ENCODE measurements around the gene NUDT9. TPM values are rescaled to one million over a fixed set of nuclear protein-coding genes. Genes with fewer than 3 reads are reported as not detected.
"Not testable (repeated sequence)": the region's sequence is repeated elsewhere in the genome, so short reads cannot be mapped to it uniquely, and the experiment has no call there.

NUDT9 gene
- total RNA-seq, 1 experiment from 2014 or later: 16.8 TPM

DNA sequence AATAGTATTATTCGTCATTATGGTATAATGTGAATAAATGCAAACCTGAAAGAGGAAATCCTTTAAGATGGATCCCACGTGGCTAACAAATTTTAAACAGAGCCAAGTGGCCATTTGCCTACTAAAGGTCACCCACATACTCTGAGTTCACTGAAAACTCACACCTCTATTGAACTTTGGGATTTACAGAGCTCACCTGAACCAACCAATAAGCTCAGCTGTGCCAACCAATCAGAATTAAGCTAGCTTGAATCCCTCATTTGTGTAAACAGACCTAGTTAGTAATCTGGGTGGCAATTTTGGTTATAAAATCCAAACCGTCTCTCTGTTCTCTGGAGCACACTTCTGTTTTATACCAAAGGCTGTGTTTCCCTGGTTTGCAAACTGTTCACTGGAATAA, 5.4 kb upstream of the NUDT9 start:
- H3K36me3 Mint-ChIP-seq (ENCODE audit: insufficient read depth, unreplicated experiment): peaks cover under 1% of the 10 kb centered on the region
- no peak for DNase-seq
- intact Hi-C loops (cut with micrococcal nuclease; ENCODE audit: unreplicated experiment): no loop called here
- CTCF ChIA-PET: interaction anchor here (0.8 kb wide), 1 partner anchor 267 kb away, joined by 7 read pairs; no protein-coding TSS in a partner anchor
- TF ChIP-seq, protein P1, sequence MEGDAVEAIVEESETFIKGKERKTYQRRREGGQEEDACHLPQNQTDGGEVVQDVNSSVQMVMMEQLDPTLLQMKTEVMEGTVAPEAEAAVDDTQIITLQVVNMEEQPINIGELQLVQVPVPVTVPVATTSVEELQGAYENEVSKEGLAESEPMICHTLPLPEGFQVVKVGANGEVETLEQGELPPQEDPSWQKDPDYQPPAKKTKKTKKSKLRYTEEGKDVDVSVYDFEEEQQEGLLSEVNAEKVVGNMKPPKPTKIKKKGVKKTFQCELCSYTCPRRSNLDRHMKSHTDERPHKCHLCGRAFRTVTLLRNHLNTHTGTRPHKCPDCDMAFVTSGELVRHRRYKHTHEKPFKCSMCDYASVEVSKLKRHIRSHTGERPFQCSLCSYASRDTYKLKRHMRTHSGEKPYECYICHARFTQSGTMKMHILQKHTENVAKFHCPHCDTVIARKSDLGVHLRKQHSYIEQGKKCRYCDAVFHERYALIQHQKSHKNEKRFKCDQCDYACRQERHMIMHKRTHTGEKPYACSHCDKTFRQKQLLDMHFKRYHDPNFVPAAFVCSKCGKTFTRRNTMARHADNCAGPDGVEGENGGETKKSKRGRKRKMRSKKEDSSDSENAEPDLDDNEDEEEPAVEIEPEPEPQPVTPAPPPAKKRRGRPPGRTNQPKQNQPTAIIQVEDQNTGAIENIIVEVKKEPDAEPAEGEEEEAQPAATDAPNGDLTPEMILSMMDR (IDR thresholded peaks at IDR 0.05; ENCODE audit: unreplicated experiment): no peak
- H3K27me3 Mint-ChIP-seq (ENCODE audit: unreplicated experiment): no peaks in the 10 kb centered on the region
- no peak overlapping the region for H3K4me3 Mint-ChIP-seq (ENCODE audit: low read depth, unreplicated experiment)
- H3K27ac Mint-ChIP-seq (ENCODE audit: unreplicated experiment): no peak overlapping the region
- H3K4me1 Mint-ChIP-seq (ENCODE audit: low read depth, unreplicated experiment): no peaks in the 10 kb centered on the region
- no TSS peak for BruUV-seq (replicated peaks)
- no peaks in the 10 kb centered on the region for H3K9me3 Mint-ChIP-seq (ENCODE audit: low read depth, unreplicated experiment)

DNA sequence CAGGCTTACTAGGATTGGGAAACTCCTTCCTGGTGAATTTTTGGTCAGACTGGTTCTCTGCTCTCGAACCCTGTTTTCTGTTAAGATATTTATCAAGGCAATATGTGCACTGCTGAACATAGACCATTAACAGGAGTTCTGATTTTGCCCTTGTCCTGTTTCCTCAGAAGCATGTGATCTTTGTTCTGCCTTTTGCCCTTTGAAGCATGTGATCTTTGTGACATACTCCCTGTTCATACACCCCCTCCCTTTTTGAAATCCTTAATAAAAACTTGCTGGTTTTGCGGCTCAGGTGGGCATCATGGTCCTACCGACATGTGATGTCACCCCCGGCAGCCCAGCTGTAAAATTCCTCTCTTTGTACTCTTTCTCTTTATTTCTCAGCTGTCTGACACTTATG, 4.0 kb upstream of the NUDT9 start:
- CTCF ChIA-PET; BruUV-seq (replicated peaks); H3K9me3 Mint-ChIP-seq (ENCODE audit: low read depth, unreplicated experiment); H3K4me3 Mint-ChIP-seq (ENCODE audit: low read depth, unreplicated experiment); H3K27ac Mint-ChIP-seq (ENCODE audit: unreplicated experiment); H3K27me3 Mint-ChIP-seq (ENCODE audit: unreplicated experiment); intact Hi-C loops (cut with micrococcal nuclease; ENCODE audit: unreplicated experiment); H3K4me1 Mint-ChIP-seq (ENCODE audit: low read depth, unreplicated experiment); DNase-seq: not testable (repeated sequence)
- H3K36me3 Mint-ChIP-seq (ENCODE audit: insufficient read depth, unreplicated experiment): peaks cover 12% of the 10 kb centered on the region

DNA sequence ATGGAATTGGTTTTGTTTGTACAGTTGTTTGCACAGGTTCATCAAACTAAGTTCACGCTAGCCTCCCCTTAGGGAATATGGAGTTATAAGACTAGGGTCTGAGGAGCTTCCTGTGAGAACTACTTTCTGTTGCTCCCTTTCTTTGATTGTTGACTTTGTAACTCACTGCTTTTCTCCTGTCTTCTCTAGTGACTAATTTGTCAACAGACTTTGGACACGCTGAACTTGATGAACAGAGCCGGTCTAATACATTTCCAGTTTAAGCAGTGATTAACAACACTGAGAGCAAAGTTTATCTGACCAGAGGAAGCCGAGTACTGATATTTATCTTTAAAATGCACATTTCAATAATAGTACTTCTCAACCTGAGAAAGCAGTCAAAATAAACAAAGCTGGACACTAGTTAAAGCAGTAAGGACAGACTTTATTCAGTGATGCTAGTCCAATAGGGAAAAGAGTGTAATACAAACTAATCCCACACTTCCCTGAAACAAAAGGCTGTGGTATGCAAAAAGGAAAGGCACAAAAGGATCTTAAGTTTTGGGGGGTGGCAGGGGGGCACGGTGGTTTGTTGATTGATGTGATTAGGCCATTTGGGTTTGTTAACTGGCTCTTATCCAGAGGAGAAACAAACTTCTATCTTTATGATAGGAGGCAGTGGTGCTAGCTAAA, 2.7 kb upstream of the NUDT9 start:
- no peak overlapping the region for H3K27ac Mint-ChIP-seq (ENCODE audit: unreplicated experiment)
- CTCF ChIA-PET: interaction anchor here (0.5 to 0.7 kb wide), 2 partner anchors 44 to 407 kb away, joined by 4 read pairs; no protein-coding TSS in a partner anchor
- no peak overlapping the region for H3K4me3 Mint-ChIP-seq (ENCODE audit: low read depth, unreplicated experiment)
- TF ChIP-seq, protein P1 (IDR thresholded peaks at IDR 0.05; ENCODE audit: unreplicated experiment): no peak
- H3K4me1 Mint-ChIP-seq (ENCODE audit: low read depth, unreplicated experiment): no peaks in the 10 kb centered on the region
- no peaks in the 10 kb centered on the region for H3K9me3 Mint-ChIP-seq (ENCODE audit: low read depth, unreplicated experiment)
- H3K27me3 Mint-ChIP-seq (ENCODE audit: unreplicated experiment): no peaks in the 10 kb centered on the region
- H3K36me3 Mint-ChIP-seq (ENCODE audit: insufficient read depth, unreplicated experiment): peaks cover 12% of the 10 kb centered on the region
- intact Hi-C loops (cut with micrococcal nuclease; ENCODE audit: unreplicated experiment): loop anchor here (5.0 kb wide), 1 partner anchor 32 kb away; no protein-coding TSS in a partner anchor
- no TSS peak for BruUV-seq (replicated peaks)
- no peak for DNase-seq

DNA sequence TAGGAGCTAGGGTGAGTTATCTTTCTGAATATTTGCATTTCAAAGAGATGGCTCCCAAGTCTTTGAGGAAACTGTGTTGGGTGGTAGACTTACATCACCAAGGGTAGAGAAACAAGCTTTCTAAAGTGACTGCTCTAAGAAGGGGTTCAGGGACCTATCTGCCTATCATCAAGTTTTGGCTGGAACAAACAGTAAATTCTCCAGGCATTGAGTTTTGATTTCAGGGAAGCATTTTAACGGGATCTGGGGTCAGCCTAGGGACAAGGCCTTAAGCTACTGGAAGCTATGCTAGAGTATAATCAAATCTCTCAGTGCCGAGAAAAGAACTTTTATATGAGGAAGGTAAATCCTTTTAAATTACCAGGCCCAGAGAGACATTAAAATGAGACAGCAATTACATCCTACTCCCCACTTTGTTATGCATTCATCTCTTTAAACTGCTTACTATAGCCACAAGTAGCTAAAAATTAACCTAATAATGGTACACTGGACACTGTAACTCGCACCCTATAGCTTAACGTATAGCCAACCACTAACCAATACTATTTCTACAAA, 2.0 kb upstream of the NUDT9 start:
- Mint-ChIP-seq H3K9me3 (ENCODE audit: low read depth, unreplicated experiment) (no peaks in the 10 kb centered on the region), H3K36me3 (ENCODE audit: insufficient read depth, unreplicated experiment) (peaks cover 12% of the 10 kb centered on the region), H3K4me3 (ENCODE audit: low read depth, unreplicated experiment) (no peak overlapping the region), H3K27me3 (ENCODE audit: unreplicated experiment) (no peaks in the 10 kb centered on the region), H3K4me1 (ENCODE audit: low read depth, unreplicated experiment) (no peaks in the 10 kb centered on the region), H3K27ac (ENCODE audit: unreplicated experiment) (no peak overlapping the region)
- CTCF ChIA-PET: interaction anchor here (0.5 kb wide), 1 partner anchor 408 kb away, joined by 4 read pairs; no protein-coding TSS in a partner anchor
- no TSS peak for BruUV-seq (replicated peaks)
- intact Hi-C loops (cut with micrococcal nuclease; ENCODE audit: unreplicated experiment): loop anchor here (5.0 kb wide), 1 partner anchor 33 kb away; no protein-coding TSS in a partner anchor
- TF ChIP-seq, protein P1 (IDR thresholded peaks at IDR 0.05; ENCODE audit: unreplicated experiment): no peak
- no peak for DNase-seq
